Measurements from ENCODE around the gene ADGRE3. TPM values are rescaled to one million over a fixed set of nuclear protein-coding genes. Genes with fewer than 3 reads are reported as not detected.

Gene ADGRE3
- total and polyA plus RNA-seq, 2 of the 4 experiments (the other 2 are of a cell fraction) = not detected

- DNase-seq (no peak), ATAC-seq (ENCODE audit: low read depth) (no peak)
- H3K4me3 ChIP-seq (ENCODE audit: insufficient read depth, low read depth, low read length) = no peak overlapping the region
- no peaks in the 10 kb centered on the region; the same call in 1 of the 2 replicates for H4K20me1 ChIP-seq (ENCODE audit: insufficient read depth, low read length)
- no peak overlapping the region for H2BK5ac ChIP-seq (ENCODE audit: low read depth, low read length, poor library complexity, severe bottlenecking)
- no peak overlapping the region for H3K18ac ChIP-seq (ENCODE audit: low read depth, low read length)
- H4K5ac ChIP-seq (ENCODE audit: low read depth, low read length) = no peak overlapping the region
- dilution Hi-C loops (cut with HindIII; ENCODE audit: low sequenced_read_pairs, unreplicated experiment) = no loop called here
- H3K36me3 ChIP-seq (ENCODE audit: control insufficient read depth, insufficient read depth, low read length) = no peaks in the 10 kb centered on the region
- H3K56ac ChIP-seq (ENCODE audit: extremely low read depth, insufficient read depth, low read length) = no peak overlapping the region
- H3K4ac ChIP-seq (ENCODE audit: low read depth, low read length) = no peak overlapping the region
- no peak overlapping the region for H3K9ac ChIP-seq (ENCODE audit: low read depth, low read length)
- H3K27ac ChIP-seq (ENCODE audit: insufficient read depth, low read length) = no peak overlapping the region
- H2BK15ac ChIP-seq (ENCODE audit: low read depth, low read length) = no peak overlapping the region
- BruUV-seq (replicated peaks) = no TSS peak
- H3K79me1 ChIP-seq (ENCODE audit: low read depth in 1 of 2, low read length in 2 of 2) = peaks cover 7 to 13% of the 10 kb centered on the region in 2 experiments; a peak in 3 of 4 replicates
- CTCF ChIA-PET = no interaction called here
- no peak overlapping the region for H2BK120ac ChIP-seq (ENCODE audit: low read depth, low read length)
- H3K4me1 ChIP-seq (ENCODE audit: control insufficient read depth, insufficient read depth, low read length) = peaks cover 3% of the 10 kb centered on the region; the same call in 1 of the 2 replicates
- POLR2A ChIA-PET (ENCODE audit: unreplicated experiment) = no interaction called here
- peak overlapping the region; percentile 43 for H2AFZ ChIP-seq (replicated peaks; ENCODE audit: low read length, poor library complexity)
- TF ChIP-seq MXI1 (IDR thresholded peaks at IDR 0.05; ENCODE audit: borderline replicate concordance, low read depth, low read length) = no peak
- TF ChIP-seq CHD1 (IDR thresholded peaks at IDR 0.05; ENCODE audit: low read depth, low read length) = no peak
- TF ChIP-seq FOS (IDR thresholded peaks at IDR 0.05; ENCODE audit: low read depth, low read length) = no peak
- TF ChIP-seq MAFK (IDR thresholded peaks at IDR 0.05; ENCODE audit: low read depth, low read length) = no peak
- TF ChIP-seq SMC3 (IDR thresholded peaks at IDR 0.05; ENCODE audit: low read depth, low read length) = no peak
- no peak for TF ChIP-seq RAD21 (IDR thresholded peaks at IDR 0.05; ENCODE audit: low read length)
- no peak for TF ChIP-seq NFE2L2 (IDR thresholded peaks at IDR 0.05; ENCODE audit: low read depth, low read length)
- TF ChIP-seq CTCF (conservative IDR thresholded peaks at IDR 0.05; ENCODE audit: low read depth, low read length) = no peak
- no peak for TF ChIP-seq USF2 (IDR thresholded peaks at IDR 0.05; ENCODE audit: low read depth, low read length)
- TF ChIP-seq RFX5 (IDR thresholded peaks at IDR 0.05; ENCODE audit: low read depth, low read length) = no peak
- TF ChIP-seq MAZ (IDR thresholded peaks at IDR 0.05; ENCODE audit: borderline replicate concordance, low read depth, low read length) = no peak
- no peak for TF ChIP-seq RCOR1 (IDR thresholded peaks at IDR 0.05; ENCODE audit: insufficient replicate concordance, low read length)
- no peak for TF ChIP-seq BHLHE40 (IDR thresholded peaks at IDR 0.05; ENCODE audit: low read depth, low read length)
- no peak for TF ChIP-seq POLR2A (IDR thresholded peaks at IDR 0.05; ENCODE audit: low read depth, low read length)
- no peak for TF ChIP-seq ELK1 (IDR thresholded peaks at IDR 0.05; ENCODE audit: borderline replicate concordance, low read depth, low read length)
- TF ChIP-seq CEBPB (IDR thresholded peaks at IDR 0.05; ENCODE audit: low read depth, low read length) = no peak
- 33% methylated on average over 1 of the region's 6 CpGs; no CpG with 5 or more reads in 1 of the 2 experiments for WGBS, 2 experiments (ENCODE audit: extremely low coverage in 2 of 2, insufficient read length in 1 of 2)
- no peak overlapping the region for H3K4me2 ChIP-seq (ENCODE audit: low read depth, low read length)
- no peaks in the 10 kb centered on the region for H3K27me3 ChIP-seq (ENCODE audit: control insufficient read depth, insufficient read depth, low read length)
- in situ Hi-C loops (cut with MboI; ENCODE audit: low sequenced_read_pairs) = loop anchor here (25.0 kb wide), 1 partner anchor 312 kb away; the partner anchor contains the start of gene OR7A17
- no peak overlapping the region for H4K8ac ChIP-seq (ENCODE audit: low read depth in 2 of 2, low read length in 2 of 2)
- H2AK5ac ChIP-seq (ENCODE audit: low read depth, low read length) = no peak overlapping the region
- H2BK20ac ChIP-seq (ENCODE audit: low read depth, low read length) = no peak overlapping the region
- H3K23ac ChIP-seq (ENCODE audit: low read depth, low read length) = no peak overlapping the region
- no peaks in the 10 kb centered on the region for H3K9me1 ChIP-seq (ENCODE audit: insufficient read depth, low read length)
- intact Hi-C loops (cut with micrococcal nuclease) = no loop called here
- no peak overlapping the region for H2AK9ac ChIP-seq (replicated peaks; ENCODE audit: low read depth, low read length, poor library complexity)
- no peak overlapping the region for H3K14ac ChIP-seq (replicated peaks; ENCODE audit: low read depth, low read length)
- no peaks in the 10 kb centered on the region for H3K9me3 ChIP-seq (ENCODE audit: control insufficient read depth, insufficient read depth, low read length)
- H4K91ac ChIP-seq (ENCODE audit: insufficient read depth, low read depth, low read length) = no peak overlapping the region
Measured at GRCh38 chr19:14575428-14575980, 99.1 kb downstream of the ADGRE3 start.
